Measurements from ENCODE around the gene PRKAR1A. TPM values are rescaled to one million over a fixed set of nuclear protein-coding genes. Genes with fewer than 3 reads are reported as not detected.

PRKAR1A gene
- total and polyA plus RNA-seq, 12 donors, result 170 to 1,378 (median 783) TPM

- WGBS, 2 donors, result 75 to 76% methylated on average over 3 of the region's 3 CpGs
- no peak for ATAC-seq
- DNase-seq, result no peak
- no peak overlapping the region for H3K27ac ChIP-seq
- H3K9me3 ChIP-seq, result no peaks in the 10 kb centered on the region
- no peak for TF ChIP-seq CTCF (IDR thresholded peaks at IDR 0.05)
- H3K4me3 ChIP-seq, result no peak overlapping the region
- no peaks in the 10 kb centered on the region for H3K27me3 ChIP-seq
- H3K4me1 ChIP-seq, result peaks cover 0 to 87% (median 27%) of the 10 kb centered on the region in 9 donors
- intact Hi-C loops (cut with DNase I), result no loop called here
- H3K36me3 ChIP-seq, result peaks cover 0 to 100% (median 62%) of the 10 kb centered on the region in 9 donors
These were observed 14.3 kb downstream of the PRKAR1A start for GRCh38 chr17:68526548-68526947.

- Histone ChIP-seq H3K27me3 (no peaks in the 10 kb centered on the region), H3K4me3 (no peak overlapping the region), H3K9me3 (no peaks in the 10 kb centered on the region), H3K36me3 (peaks cover 0 to 100% (median 67%) of the 10 kb centered on the region in 9 donors), H3K27ac (no peak overlapping the region), H3K4me1 (peaks cover 0 to 80% (median 20%) of the 10 kb centered on the region in 9 donors)
- intact Hi-C loops (cut with DNase I), result no loop called here
- DNase-seq (no peak), ATAC-seq (no peak)
- WGBS, 2 donors, result 87% methylated on average over 4 of the region's 4 CpGs
- no peak for TF ChIP-seq CTCF (IDR thresholded peaks at IDR 0.05)
These were observed 15.1 kb downstream of the PRKAR1A start for GRCh38 chr17:68527314-68527713.

GRCh38 chr17:68531252-68531651 is 19.0 kb downstream of the PRKAR1A start:
- no peak for TF ChIP-seq CTCF (IDR thresholded peaks at IDR 0.05)
- WGBS, 2 donors, result 78 to 79% methylated on average over 4 of the region's 4 CpGs
- DNase-seq, result no peak
- H3K9me3 ChIP-seq, result no peaks in the 10 kb centered on the region
- peaks cover 0 to 67% (median 14%) of the 10 kb centered on the region in 9 donors for H3K4me1 ChIP-seq
- H3K4me3 ChIP-seq, result no peak overlapping the region
- H3K36me3 ChIP-seq, result peaks cover 0 to 100% (median 56%) of the 10 kb centered on the region in 9 donors
- intact Hi-C loops (cut with DNase I), result loop anchor here in 3 of 10 donors (5.0 to 10.0 kb wide), 3 partner anchors 64 to 234 kb away; no protein-coding TSS in a partner anchor
- H3K27me3 ChIP-seq, result no peaks in the 10 kb centered on the region
- H3K27ac ChIP-seq, result peak overlapping the region in 1 of 10 donors; percentile 13
- ATAC-seq, result no peak

- TF ChIP-seq CTCF (IDR thresholded peaks at IDR 0.05), result no peak
- peaks cover 0 to 67% (median 16%) of the 10 kb centered on the region in 9 donors for H3K4me1 ChIP-seq
- no peak for ATAC-seq
- no peak overlapping the region for H3K27ac ChIP-seq
- H3K27me3 ChIP-seq, result no peaks in the 10 kb centered on the region
- no peak for DNase-seq
- 91% methylated on average over 3 of the region's 3 CpGs for WGBS, 2 donors
- intact Hi-C loops (cut with DNase I), result loop anchor here in 3 of 10 donors (5.0 to 10.0 kb wide), 3 partner anchors 62 to 232 kb away; no protein-coding TSS in a partner anchor
- no peaks in the 10 kb centered on the region for H3K9me3 ChIP-seq
- H3K4me3 ChIP-seq, result no peak overlapping the region
- H3K36me3 ChIP-seq, result peaks cover 0 to 100% (median 51%) of the 10 kb centered on the region in 9 donors
These were observed 20.6 kb downstream of the PRKAR1A start for GRCh38 chr17:68532826-68533225.
